Activated T-helper 2 cell treated with anti-CD3 and anti-CD28 coated beads, Interferon-gamma antibody, Interleukin-2, Interleukin-4, amounts not matched to agents 10 μg/mL and 5 μg/mL and 100 μg/mL, durations not matched to agents 14 hours and 24 hours and 36 hours (primary cell): ENCODE data around the gene SPP1. TPM values are rescaled to one million over a fixed set of nuclear protein-coding genes. Genes with fewer than 3 reads are reported as not detected.

Experiments
- DNase-seq: peaks from one replicate; pipeline ENCODE4 v3.0.0; 2021; ENCODE audit warnings: low spot score
- H3K27ac Mint-ChIP-seq: one replicate; pipeline ENCODE4 v1.8.0; 2021; ENCODE audit warnings: mixed read lengths
- H3K27me3 Mint-ChIP-seq: one replicate; pipeline ENCODE4 v1.8.0; 2021; ENCODE audit warnings: low read depth, mixed read lengths
- H3K36me3 Mint-ChIP-seq: one replicate; pipeline ENCODE4 v1.8.0; 2021; ENCODE audit warnings: low read depth, mixed read lengths
- H3K4me1 Mint-ChIP-seq: one replicate; pipeline ENCODE4 v1.8.0; 2021; ENCODE audit warnings: low read depth, mixed read lengths
- H3K4me3 Mint-ChIP-seq: one replicate; pipeline ENCODE4 v1.8.0; 2021; ENCODE audit warnings: low read depth, mild to moderate bottlenecking, moderate library complexity, mixed read lengths
- H3K9me3 Mint-ChIP-seq: one replicate; pipeline ENCODE4 v1.8.0; 2021; ENCODE audit warnings: mixed read lengths
- intact Hi-C: fragments of 100-400 bp; cut with micrococcal nuclease; formaldehyde crosslinking; loops from one replicate; pipeline ENCODE4 v1.15.1; 2023
- total RNA-seq: library from RNA; stranded (reverse); gene quantifications from 2 replicates; pipeline ENCODE4 v1.2.3, GENCODE V29; 2022

Gene SPP1
- total RNA-seq, 1 donor from 2014 or later = 0.43 TPM

GRCh38 chr4:87941537-87942392 is 33.7 kb upstream of the SPP1 start:
- Mint-ChIP-seq H3K27ac (no peak overlapping the region), H3K4me3 (no peak overlapping the region), H3K27me3 (peaks cover 15% of the 10 kb centered on the region), H3K4me1 (no peaks in the 10 kb centered on the region), H3K36me3 (no peaks in the 10 kb centered on the region), H3K9me3 (no peaks in the 10 kb centered on the region)
- DNase-seq = no peak
- intact Hi-C loops = no loop called here

DNA sequence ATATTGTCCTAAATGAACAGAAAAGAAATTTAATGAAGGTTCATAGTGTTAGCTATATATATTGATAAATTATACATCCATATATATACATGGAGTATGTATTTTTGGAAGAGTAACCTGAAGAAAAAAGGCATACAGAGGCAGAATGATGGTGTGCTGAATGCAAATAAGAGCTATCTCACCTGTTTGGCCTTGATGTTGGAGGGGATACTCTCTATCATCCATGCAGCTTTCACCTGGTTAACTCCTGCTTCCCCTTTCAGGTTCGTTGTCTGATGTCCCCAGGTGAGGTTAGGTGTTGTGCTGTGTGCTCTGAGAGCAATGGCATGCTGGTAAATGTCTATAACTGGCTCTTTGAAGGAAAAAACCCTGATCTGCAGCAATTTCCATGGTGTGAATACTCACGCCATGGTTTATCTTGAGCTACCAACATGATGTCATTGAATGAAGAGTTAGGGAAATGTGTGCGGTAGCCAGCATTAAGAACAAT is 31.8 kb upstream of the SPP1 start:
- no peaks in the 10 kb centered on the region for H3K36me3 Mint-ChIP-seq
- DNase-seq = no peak
- no peaks in the 10 kb centered on the region for H3K4me1 Mint-ChIP-seq
- no peak overlapping the region for H3K4me3 Mint-ChIP-seq
- no peak overlapping the region for H3K27ac Mint-ChIP-seq
- peaks cover 19% of the 10 kb centered on the region for H3K27me3 Mint-ChIP-seq
- H3K9me3 Mint-ChIP-seq = no peaks in the 10 kb centered on the region
- intact Hi-C loops = no loop called here

GRCh38 chr4:87944967-87945366 is 30.5 kb upstream of the SPP1 start:
- H3K4me1 Mint-ChIP-seq = no peaks in the 10 kb centered on the region
- intact Hi-C loops = no loop called here
- H3K27me3 Mint-ChIP-seq = peaks cover 24% of the 10 kb centered on the region
- H3K36me3 Mint-ChIP-seq = no peaks in the 10 kb centered on the region
- no peak for DNase-seq
- no peak overlapping the region for H3K27ac Mint-ChIP-seq
- no peak overlapping the region for H3K4me3 Mint-ChIP-seq
- no peaks in the 10 kb centered on the region for H3K9me3 Mint-ChIP-seq

- Mint-ChIP-seq H3K4me3 (no peak overlapping the region), H3K27ac (no peak overlapping the region), H3K27me3 (peaks cover 25% of the 10 kb centered on the region), H3K36me3 (no peaks in the 10 kb centered on the region), H3K9me3 (no peaks in the 10 kb centered on the region), H3K4me1 (no peaks in the 10 kb centered on the region)
- no peak for DNase-seq
- intact Hi-C loops = no loop called here
Observed at GRCh38 chr4:87946766-87947165, 28.7 kb upstream of the SPP1 start.

DNA sequence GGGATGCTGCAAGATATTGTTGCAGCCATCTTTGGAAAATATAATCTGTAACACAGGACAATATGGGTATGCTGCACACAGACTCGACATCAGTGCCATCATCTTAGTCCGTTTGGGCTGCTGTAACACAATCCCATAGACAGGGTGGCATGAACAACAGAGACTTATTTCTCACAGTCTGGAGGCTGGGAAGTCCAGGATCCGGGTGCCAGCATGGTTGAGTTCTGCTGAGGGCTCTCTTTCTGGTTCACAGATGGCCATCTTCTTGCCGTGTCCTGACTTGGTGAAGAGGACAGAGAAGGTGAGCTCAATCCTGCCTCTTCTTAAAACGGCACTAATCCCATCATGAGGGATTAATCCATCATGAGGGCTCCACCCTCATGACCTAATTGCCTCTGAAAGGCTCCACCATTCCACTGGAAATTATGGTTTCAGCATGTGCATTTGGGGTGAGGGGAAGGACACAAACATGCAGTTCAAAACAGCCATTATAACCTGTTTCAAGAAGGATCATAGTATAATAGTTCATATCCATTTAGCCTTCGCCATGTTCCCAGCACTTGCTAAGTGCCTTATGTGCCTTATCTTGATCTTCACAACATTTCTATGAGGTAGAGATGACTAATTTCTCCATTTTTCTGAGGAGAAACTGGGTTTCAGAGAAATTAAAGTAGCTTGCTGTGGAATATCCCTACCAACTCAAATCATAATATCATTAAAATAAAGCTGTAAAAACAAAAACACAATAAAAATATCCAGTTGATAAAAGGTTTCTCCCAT is 27.9 kb upstream of the SPP1 start:
- H3K4me3 Mint-ChIP-seq = no peak overlapping the region
- no peak for DNase-seq
- no peaks in the 10 kb centered on the region for H3K9me3 Mint-ChIP-seq
- no peak overlapping the region for H3K27ac Mint-ChIP-seq
- H3K27me3 Mint-ChIP-seq = peaks cover 29% of the 10 kb centered on the region
- no peaks in the 10 kb centered on the region for H3K36me3 Mint-ChIP-seq
- H3K4me1 Mint-ChIP-seq = no peaks in the 10 kb centered on the region
- intact Hi-C loops = no loop called here

DNA sequence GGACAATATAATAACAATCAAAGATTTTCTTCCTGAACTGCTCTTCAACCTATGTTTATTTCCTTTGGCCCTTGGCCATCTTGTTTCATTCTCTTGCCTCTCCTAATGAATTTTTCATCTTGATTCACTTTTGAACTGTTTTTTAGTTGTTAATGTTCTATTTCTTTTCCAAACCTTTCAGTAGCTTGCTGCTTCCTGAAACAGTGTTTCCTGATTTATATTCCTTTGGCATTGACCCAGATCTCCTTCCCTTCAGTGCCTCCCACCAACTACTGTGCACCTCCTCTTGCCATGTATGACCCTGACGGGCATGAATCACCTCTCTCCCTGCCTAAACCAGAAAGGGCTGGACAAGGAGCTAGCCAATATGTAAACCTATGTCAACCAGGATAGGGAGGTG is 25.6 kb upstream of the SPP1 start:
- intact Hi-C loops = no loop called here
- Mint-ChIP-seq H3K4me3 (no peak overlapping the region), H3K9me3 (no peaks in the 10 kb centered on the region), H3K27ac (no peak overlapping the region), H3K27me3 (peaks cover 20% of the 10 kb centered on the region), H3K36me3 (no peaks in the 10 kb centered on the region), H3K4me1 (no peaks in the 10 kb centered on the region)
- no peak for DNase-seq

GRCh38 chr4:87950493-87950892 is 25.0 kb upstream of the SPP1 start:
- Mint-ChIP-seq H3K4me1 (no peaks in the 10 kb centered on the region), H3K27ac (no peak overlapping the region), H3K9me3 (no peaks in the 10 kb centered on the region), H3K27me3 (peaks cover 23% of the 10 kb centered on the region), H3K36me3 (no peaks in the 10 kb centered on the region), H3K4me3 (no peak overlapping the region)
- no peak for DNase-seq
- intact Hi-C loops = no loop called here

DNA sequence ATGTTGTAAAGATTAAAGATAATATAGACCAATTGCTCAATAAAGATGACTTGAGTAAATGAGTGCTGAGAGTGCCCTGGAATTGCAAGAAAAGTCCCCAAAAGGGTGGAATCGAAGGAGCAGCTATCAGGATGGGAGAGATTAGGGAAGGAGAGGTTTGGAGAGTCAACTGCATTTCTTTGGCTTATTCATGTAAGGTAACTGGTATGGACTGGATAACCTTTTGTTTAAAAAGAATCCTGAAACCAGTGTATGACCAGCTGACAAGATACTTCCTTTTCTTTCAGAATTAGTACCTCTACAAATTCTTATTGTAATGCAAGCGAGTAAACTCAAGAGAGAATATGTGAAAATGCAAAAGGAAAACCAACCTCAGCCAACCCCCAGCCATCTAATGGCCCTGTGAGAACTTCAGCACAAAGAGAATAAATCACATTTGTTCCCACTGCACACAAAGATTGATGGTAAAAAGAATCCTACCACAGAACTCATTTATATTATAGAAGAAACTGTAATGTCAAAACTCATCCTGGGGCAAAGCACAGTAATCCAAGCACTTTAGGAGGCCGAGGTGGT is 24.5 kb upstream of the SPP1 start:
- peaks cover 28% of the 10 kb centered on the region for H3K27me3 Mint-ChIP-seq
- intact Hi-C loops = no loop called here
- H3K27ac Mint-ChIP-seq = no peak overlapping the region
- H3K4me3 Mint-ChIP-seq = no peak overlapping the region
- H3K9me3 Mint-ChIP-seq = no peaks in the 10 kb centered on the region
- DNase-seq = no peak
- H3K36me3 Mint-ChIP-seq = no peaks in the 10 kb centered on the region
- no peaks in the 10 kb centered on the region for H3K4me1 Mint-ChIP-seq

- Mint-ChIP-seq H3K4me3 (no peak overlapping the region), H3K4me1 (no peaks in the 10 kb centered on the region), H3K9me3 (no peaks in the 10 kb centered on the region), H3K36me3 (no peaks in the 10 kb centered on the region), H3K27ac (no peak overlapping the region), H3K27me3 (peaks cover 27% of the 10 kb centered on the region)
- intact Hi-C loops = no loop called here
- DNase-seq = no peak
Observed at GRCh38 chr4:87953826-87954225, 21.7 kb upstream of the SPP1 start.

- intact Hi-C loops = no loop called here
- Mint-ChIP-seq H3K27ac (no peak overlapping the region), H3K9me3 (no peaks in the 10 kb centered on the region), H3K27me3 (peaks cover 22% of the 10 kb centered on the region), H3K36me3 (no peaks in the 10 kb centered on the region), H3K4me3 (no peak overlapping the region), H3K4me1 (no peaks in the 10 kb centered on the region)
- no peak for DNase-seq
Observed at GRCh38 chr4:87956501-87956900, 19.0 kb upstream of the SPP1 start.

GRCh38 chr4:87957061-87957460 is 18.5 kb upstream of the SPP1 start:
- H3K9me3 Mint-ChIP-seq = no peaks in the 10 kb centered on the region
- intact Hi-C loops = no loop called here
- no peak overlapping the region for H3K27ac Mint-ChIP-seq
- no peaks in the 10 kb centered on the region for H3K4me1 Mint-ChIP-seq
- H3K27me3 Mint-ChIP-seq = peaks cover 19% of the 10 kb centered on the region
- no peaks in the 10 kb centered on the region for H3K36me3 Mint-ChIP-seq
- H3K4me3 Mint-ChIP-seq = no peak overlapping the region
- no peak for DNase-seq

DNA sequence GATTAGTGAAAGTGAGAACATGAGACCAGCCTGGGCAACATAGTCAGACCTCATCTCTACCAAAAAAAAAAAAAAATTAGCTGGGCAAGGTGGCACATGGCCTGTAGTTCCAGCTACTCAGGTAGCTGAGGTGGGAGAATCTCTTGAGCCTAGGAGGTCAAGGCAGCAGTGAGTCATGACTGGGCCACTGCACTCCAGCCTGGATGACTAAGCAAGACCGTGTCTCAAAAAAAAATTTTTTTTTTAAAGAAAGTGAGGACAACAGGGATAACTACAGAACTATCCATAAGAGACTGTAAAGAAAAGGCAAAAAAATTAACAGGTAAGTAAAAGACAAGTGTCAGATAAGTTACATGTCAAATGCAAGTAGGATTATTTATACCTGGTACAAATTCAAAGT is 13.5 kb upstream of the SPP1 start:
- Mint-ChIP-seq H3K27ac (no peak overlapping the region), H3K4me3 (no peak overlapping the region), H3K36me3 (no peaks in the 10 kb centered on the region), H3K4me1 (peaks cover 2% of the 10 kb centered on the region), H3K9me3 (no peaks in the 10 kb centered on the region), H3K27me3 (peaks cover 7% of the 10 kb centered on the region)
- intact Hi-C loops = no loop called here
- DNase-seq = no peak
